HFF-Myc (cell line): Measurements from ENCODE around the gene PTPN3.

Source experiments
- DNase-seq: peaks from one replicate; pipeline ENCODE4 v3.0.0-alpha.2; 2011; ENCODE audit warnings: low read depth; ENCODE audit errors: extremely low read depth
- H3K4me3 ChIP-seq: replicated peaks from 2 replicates; pipeline ENCODE4 v1.5.1; 2011; ENCODE audit warnings: low read depth, mild to moderate bottlenecking, control low read depth, low read length
- TF ChIP-seq, protein P1 (sequence below): IDR thresholded peaks from 2 replicates; pipeline ENCODE4 v1.5.1; 2012; ENCODE audit warnings: mild to moderate bottlenecking, low read depth, low read length, control low read depth; ENCODE audit errors: missing control alignments

PTPN3 gene

GRCh38 chr9:109387206-109387605, 110.9 kb downstream of the PTPN3 start:
- TF ChIP-seq, protein P1, sequence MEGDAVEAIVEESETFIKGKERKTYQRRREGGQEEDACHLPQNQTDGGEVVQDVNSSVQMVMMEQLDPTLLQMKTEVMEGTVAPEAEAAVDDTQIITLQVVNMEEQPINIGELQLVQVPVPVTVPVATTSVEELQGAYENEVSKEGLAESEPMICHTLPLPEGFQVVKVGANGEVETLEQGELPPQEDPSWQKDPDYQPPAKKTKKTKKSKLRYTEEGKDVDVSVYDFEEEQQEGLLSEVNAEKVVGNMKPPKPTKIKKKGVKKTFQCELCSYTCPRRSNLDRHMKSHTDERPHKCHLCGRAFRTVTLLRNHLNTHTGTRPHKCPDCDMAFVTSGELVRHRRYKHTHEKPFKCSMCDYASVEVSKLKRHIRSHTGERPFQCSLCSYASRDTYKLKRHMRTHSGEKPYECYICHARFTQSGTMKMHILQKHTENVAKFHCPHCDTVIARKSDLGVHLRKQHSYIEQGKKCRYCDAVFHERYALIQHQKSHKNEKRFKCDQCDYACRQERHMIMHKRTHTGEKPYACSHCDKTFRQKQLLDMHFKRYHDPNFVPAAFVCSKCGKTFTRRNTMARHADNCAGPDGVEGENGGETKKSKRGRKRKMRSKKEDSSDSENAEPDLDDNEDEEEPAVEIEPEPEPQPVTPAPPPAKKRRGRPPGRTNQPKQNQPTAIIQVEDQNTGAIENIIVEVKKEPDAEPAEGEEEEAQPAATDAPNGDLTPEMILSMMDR = no peak
- DNase-seq = no peak
- no peak overlapping the region for H3K4me3 ChIP-seq

DNA sequence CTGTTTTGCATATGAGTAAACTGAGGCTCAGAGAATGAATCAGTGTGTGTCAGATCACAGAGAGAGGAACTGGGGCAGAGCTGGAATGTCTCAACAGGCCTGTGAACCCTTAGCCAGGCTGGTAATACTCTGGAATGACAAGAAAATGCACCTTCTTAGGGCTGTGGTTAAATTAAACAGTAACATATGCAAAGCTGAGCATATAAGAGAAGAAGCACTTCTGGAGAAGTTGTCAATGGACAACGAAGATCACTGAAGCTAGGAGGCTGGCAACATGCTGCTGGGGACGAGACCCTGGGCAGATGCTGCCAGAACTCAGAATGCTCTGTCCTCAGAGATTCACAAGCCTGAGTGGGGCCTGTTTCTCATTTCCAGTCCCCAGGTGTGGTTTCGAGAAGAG, 112.6 kb downstream of the PTPN3 start:
- H3K4me3 ChIP-seq = no peak overlapping the region
- DNase-seq = no peak
- TF ChIP-seq, protein P1 = no peak

GRCh38 chr9:109383947-109384346, 114.2 kb downstream of the PTPN3 start:
- no peak for DNase-seq
- no peak overlapping the region for H3K4me3 ChIP-seq
- TF ChIP-seq, protein P1 = no peak

DNA sequence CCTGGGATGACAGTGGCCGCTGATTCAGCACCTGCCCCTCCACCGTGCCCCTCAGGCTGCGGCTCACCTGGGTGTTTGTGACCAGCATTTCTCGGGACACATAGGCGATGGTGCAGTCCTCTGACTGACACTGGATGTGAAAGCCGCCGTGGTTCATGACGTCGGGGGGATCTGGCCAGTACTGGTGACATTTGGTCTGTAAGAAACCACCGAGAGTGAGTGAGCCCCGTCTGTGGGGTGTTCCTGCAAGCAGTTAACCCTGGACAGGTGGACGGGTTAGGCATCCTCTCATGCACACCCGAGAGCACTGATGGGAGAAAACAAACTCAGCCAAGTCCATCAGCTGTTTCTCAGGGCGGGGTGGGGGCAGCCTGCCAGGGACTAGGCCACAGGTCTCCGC, 114.8 kb downstream of the PTPN3 start:
- TF ChIP-seq, protein P1 = no peak
- no peak for DNase-seq
- H3K4me3 ChIP-seq = no peak overlapping the region

DNA sequence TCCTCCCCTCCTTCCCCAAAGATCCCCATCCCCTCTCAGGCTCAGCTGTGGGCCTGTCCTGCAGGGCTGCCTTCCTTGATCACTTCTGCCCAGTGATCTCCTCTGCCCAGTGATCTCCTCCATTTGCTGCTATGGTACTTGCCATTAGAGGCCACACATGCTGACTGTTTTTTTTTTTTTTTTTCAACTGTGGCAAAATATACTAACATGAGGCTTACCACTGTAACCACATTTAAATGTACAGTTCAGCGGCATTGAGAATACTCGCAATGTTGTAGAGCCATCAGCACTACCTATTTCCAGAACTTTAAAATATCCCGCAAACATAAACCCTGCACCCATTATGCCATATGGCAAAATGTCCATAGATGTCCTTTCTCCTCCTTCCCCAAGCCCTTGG, 115.5 kb downstream of the PTPN3 start:
- H3K4me3 ChIP-seq = no peak overlapping the region
- TF ChIP-seq, protein P1 = no peak
- no peak for DNase-seq

GRCh38 chr9:109382182-109382581, 115.9 kb downstream of the PTPN3 start:
- DNase-seq = no peak
- TF ChIP-seq, protein P1 = no peak
- no peak overlapping the region for H3K4me3 ChIP-seq

DNA sequence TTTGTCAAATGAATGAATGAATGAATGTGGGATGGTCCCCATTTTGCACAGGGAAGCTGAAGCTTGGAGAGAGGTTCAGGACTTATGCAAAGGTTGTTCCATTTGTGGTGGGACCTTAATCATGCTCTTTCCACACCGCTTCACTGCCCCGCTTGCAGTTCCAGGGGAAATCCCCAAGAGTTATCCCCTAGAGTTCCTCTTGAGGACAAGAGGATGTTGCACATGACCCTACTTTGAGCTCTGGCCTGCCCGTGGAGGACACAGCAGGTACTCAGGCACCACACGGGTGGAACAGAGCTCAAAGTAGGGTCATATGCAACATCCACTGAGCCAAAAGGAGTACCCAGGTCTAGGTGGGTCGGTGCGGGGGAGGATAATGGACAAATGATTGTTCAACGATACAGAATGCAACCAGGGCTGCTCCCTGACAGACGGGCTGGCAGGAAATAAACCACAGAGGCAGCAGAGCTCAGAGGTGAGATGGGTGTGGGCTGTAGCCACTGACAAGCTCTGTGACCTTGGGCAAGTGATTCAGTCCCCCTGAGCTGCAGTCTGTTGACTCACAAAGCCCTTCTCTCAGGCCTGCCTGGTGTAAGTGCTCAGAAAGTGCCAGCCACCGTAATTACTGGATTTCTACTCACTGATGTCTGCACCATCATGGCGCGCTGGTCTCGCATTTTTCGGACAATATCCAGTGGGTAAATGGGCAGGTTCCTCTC, 116.9 kb downstream of the PTPN3 start:
- TF ChIP-seq, protein P1 = no peak
- H3K4me3 ChIP-seq = no peak overlapping the region
- no peak for DNase-seq
